ENCODE data around the gene HOXA2. TPM values are rescaled to one million over a fixed set of nuclear protein-coding genes. Genes with fewer than 3 reads are reported as not detected.

HOXA2 gene
- total RNA-seq, 2 donors from 2014 or later: 1.4 TPM; not detected in 1

GRCh38 chr7:27134392-27134791 is 31.9 kb upstream of the HOXA2 start:
- no peak for DNase-seq (ENCODE audit: low spot score)
- no peak overlapping the region for H3K4me3 ChIP-seq
- TF ChIP-seq POLR2AphosphoS5 (IDR thresholded peaks at IDR 0.05) (peak; percentile 52), CTCF (IDR thresholded peaks at IDR 0.05) (no peak)
- H3K4me1 ChIP-seq (replicated peaks): peaks cover 5% of the 10 kb centered on the region
- no peaks in the 10 kb centered on the region for H3K27me3 ChIP-seq (replicated peaks; ENCODE audit: insufficient read depth)
- WGBS: 22% methylated on average over 2 of the region's 2 CpGs
- H3K27ac ChIP-seq: no peak overlapping the region
- intact Hi-C loops (cut with DNase I): loop anchor here (5.0 kb wide), 1 partner anchor 272 kb away; the partner anchor contains the start of gene SKAP2
- no peaks in the 10 kb centered on the region for H3K36me3 ChIP-seq
- H3K9me3 ChIP-seq: no peaks in the 10 kb centered on the region

GRCh38 chr7:27133409-27134231 is 31.1 kb upstream of the HOXA2 start:
- WGBS: 86% methylated on average over 18 of the region's 18 CpGs
- TF ChIP-seq POLR2AphosphoS5 (IDR thresholded peaks at IDR 0.05): no peak
- Histone ChIP-seq H3K4me1 (replicated peaks) (peaks cover 6% of the 10 kb centered on the region), H3K27me3 (replicated peaks; ENCODE audit: insufficient read depth) (no peaks in the 10 kb centered on the region), H3K27ac (no peak overlapping the region), H3K36me3 (no peaks in the 10 kb centered on the region), H3K4me3 (no peak overlapping the region), H3K9me3 (no peaks in the 10 kb centered on the region)
- DNase-seq (ENCODE audit: low spot score): no peak
- intact Hi-C loops (cut with DNase I): loop anchor here (5.0 kb wide), 1 partner anchor 271 kb away; the partner anchor contains the start of gene SKAP2

- Histone ChIP-seq H3K36me3 (no peaks in the 10 kb centered on the region), H3K9me3 (no peaks in the 10 kb centered on the region), H3K27me3 (replicated peaks; ENCODE audit: insufficient read depth) (no peaks in the 10 kb centered on the region), H3K4me1 (replicated peaks) (peaks cover 6% of the 10 kb centered on the region), H3K4me3 (no peak overlapping the region), H3K27ac (no peak overlapping the region)
- TF ChIP-seq CTCF (IDR thresholded peaks at IDR 0.05): no peak
- no peak for TF ChIP-seq POLR2AphosphoS5 (IDR thresholded peaks at IDR 0.05)
- no peak for TF ChIP-seq POLR2A (IDR thresholded peaks at IDR 0.05)
- intact Hi-C loops (cut with DNase I): loop anchor here (5.0 kb wide), 1 partner anchor 271 kb away; the partner anchor contains the start of gene SKAP2
- no peak for DNase-seq (ENCODE audit: low spot score)
- WGBS: 74% methylated on average over 6 of the region's 6 CpGs
Observed at GRCh38 chr7:27132978-27133377, 30.5 kb upstream of the HOXA2 start.

GRCh38 chr7:27132214-27132613 is 29.7 kb upstream of the HOXA2 start:
- no peak for DNase-seq (ENCODE audit: low spot score)
- WGBS: 90% methylated on average over 2 of the region's 2 CpGs
- Histone ChIP-seq H3K27me3 (replicated peaks; ENCODE audit: insufficient read depth) (no peaks in the 10 kb centered on the region), H3K27ac (no peak overlapping the region), H3K36me3 (no peaks in the 10 kb centered on the region), H3K4me1 (replicated peaks) (peaks cover 6% of the 10 kb centered on the region), H3K9me3 (no peaks in the 10 kb centered on the region), H3K4me3 (no peak overlapping the region)
- no peak for TF ChIP-seq POLR2AphosphoS5 (IDR thresholded peaks at IDR 0.05)
- TF ChIP-seq CTCF (IDR thresholded peaks at IDR 0.05): no peak
- TF ChIP-seq POLR2A (IDR thresholded peaks at IDR 0.05): no peak
- intact Hi-C loops (cut with DNase I): loop anchor here (5.0 kb wide), 1 partner anchor 270 kb away; the partner anchor contains the start of gene SKAP2

GRCh38 chr7:27131390-27131819 is 28.9 kb upstream of the HOXA2 start:
- no peaks in the 10 kb centered on the region for H3K27me3 ChIP-seq (replicated peaks; ENCODE audit: insufficient read depth)
- WGBS: 69% methylated on average over 12 of the region's 12 CpGs
- H3K9me3 ChIP-seq: no peaks in the 10 kb centered on the region
- intact Hi-C loops (cut with DNase I): loop anchor here (5.0 kb wide), 1 partner anchor 269 kb away; the partner anchor contains the start of gene SKAP2
- H3K36me3 ChIP-seq: no peaks in the 10 kb centered on the region
- H3K27ac ChIP-seq: peak overlapping the region; percentile 71 to 82
- H3K4me1 ChIP-seq (replicated peaks): peaks cover 6% of the 10 kb centered on the region
- no peak for TF ChIP-seq CTCF (IDR thresholded peaks at IDR 0.05)
- TF ChIP-seq POLR2AphosphoS5 (IDR thresholded peaks at IDR 0.05): no peak
- TF ChIP-seq POLR2A (IDR thresholded peaks at IDR 0.05): no peak
- no peak for DNase-seq (ENCODE audit: low spot score)
- H3K4me3 ChIP-seq: peak overlapping the region; percentile 62 to 74

All from prostate gland (tissue), 2 donors.